HepG2 (cell line): Measurements from ENCODE around the gene RHOD.
A peak's percentile ranks its signal among the peaks of the same experiment; 100 is the strongest.

Experiments
- BRCA1 ChIP-seq: sonication (generic); formaldehyde crosslinking; IDR thresholded peaks from 2 replicates; pipeline ENCODE4 v1.4.0; 2020; ENCODE audit warnings: missing genetic modification reagents
- CREB1 ChIP-seq, 2 experiments: fragments of 450-650 bp in 1 of 2; IDR thresholded peaks; 2 replicates each; pipeline ENCODE4 v1.6.1; 2016 to 2017; ENCODE audit warnings: control low read depth in 1 of 2, mild to moderate bottlenecking in 1 of 2, missing compliant biosample characterization in 1 of 2, missing genetic modification characterization in 1 of 2
- FOXJ3 ChIP-seq: sonication (generic); formaldehyde crosslinking; IDR thresholded peaks from 2 replicates; pipeline ENCODE4 v1.4.0; 2020; ENCODE audit warnings: missing genetic modification reagents, mild to moderate bottlenecking, borderline replicate concordance
- SAP130 ChIP-seq: IDR thresholded peaks from 2 replicates; pipeline ENCODE4 v1.6.1; 2016; ENCODE audit warnings: low read depth
- SETDB1 ChIP-seq: sonication (generic); formaldehyde crosslinking; IDR thresholded peaks from 2 replicates; pipeline ENCODE4 v1.5.1; 2020; ENCODE audit warnings: missing genetic modification reagents, mild to moderate bottlenecking, borderline replicate concordance
- TAF1 ChIP-seq: sonication (generic); formaldehyde crosslinking; IDR thresholded peaks from 2 replicates; pipeline ENCODE4 v1.4.0; 2020; ENCODE audit warnings: missing genetic modification reagents
- ZBTB38 ChIP-seq: sonication (generic); formaldehyde crosslinking; IDR thresholded peaks from 2 replicates; pipeline ENCODE4 v1.5.1; 2020; ENCODE audit warnings: mild to moderate bottlenecking, missing genetic modification reagents
- TF ChIP-seq, protein P1 (sequence below): sonication (generic); formaldehyde crosslinking; IDR thresholded peaks from 2 replicates; pipeline ENCODE4 v1.8.1; 2023; ENCODE audit warnings: missing genetic modification reagents, inconsistent platforms, borderline replicate concordance
- TF ChIP-seq, protein P2 (sequence below): sonication (generic); formaldehyde crosslinking; IDR thresholded peaks from 2 replicates; pipeline ENCODE4 v1.9.0; 2022; ENCODE audit warnings: missing genetic modification reagents, mild to moderate bottlenecking, borderline replicate concordance
- TF ChIP-seq, protein P3 (sequence below): sonication (generic); formaldehyde crosslinking; IDR thresholded peaks from 2 replicates; pipeline ENCODE4 v1.5.0; 2020; ENCODE audit warnings: missing genetic modification reagents

DNA sequence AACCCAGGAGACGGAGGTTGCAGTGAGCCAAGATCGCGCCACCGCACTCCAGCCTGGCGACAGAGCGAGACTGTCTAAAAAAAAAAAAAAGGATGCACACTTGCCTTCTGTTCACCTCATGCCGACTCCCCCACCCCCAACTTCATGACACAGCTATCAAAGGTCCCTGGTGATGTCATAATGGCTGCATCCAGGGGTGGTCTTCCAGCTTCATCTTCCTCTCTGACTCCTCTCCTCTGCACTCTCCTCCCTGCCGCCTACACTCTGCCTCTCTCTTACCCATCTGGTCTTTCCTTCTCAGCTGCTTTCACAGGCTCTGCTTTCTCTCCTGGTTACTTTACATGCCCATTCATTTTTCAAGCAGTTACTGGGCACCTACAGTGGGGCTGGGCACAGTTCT lies 46.0 kb downstream of the RHOD start:
- TF ChIP-seq, protein P1, sequence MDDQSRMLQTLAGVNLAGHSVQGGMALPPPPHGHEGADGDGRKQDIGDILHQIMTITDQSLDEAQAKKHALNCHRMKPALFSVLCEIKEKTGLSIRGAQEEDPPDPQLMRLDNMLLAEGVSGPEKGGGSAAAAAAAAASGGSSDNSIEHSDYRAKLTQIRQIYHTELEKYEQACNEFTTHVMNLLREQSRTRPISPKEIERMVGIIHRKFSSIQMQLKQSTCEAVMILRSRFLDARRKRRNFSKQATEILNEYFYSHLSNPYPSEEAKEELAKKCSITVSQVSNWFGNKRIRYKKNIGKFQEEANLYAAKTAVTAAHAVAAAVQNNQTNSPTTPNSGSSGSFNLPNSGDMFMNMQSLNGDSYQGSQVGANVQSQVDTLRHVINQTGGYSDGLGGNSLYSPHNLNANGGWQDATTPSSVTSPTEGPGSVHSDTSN (CRISPR knock-in tag): no peak
- TF ChIP-seq CREB1 (IDR thresholded peaks at IDR 0.05) (peak; percentile 55; the same call in 1 of the 2 replicates), CREB1 (CRISPR knock-in tag; IDR thresholded peaks at IDR 0.05) (no peak), TAF1 (CRISPR knock-in tag) (no peak), FOXJ3 (no peak), BRCA1 (no peak), SAP130 (CRISPR knock-in tag) (no peak), SETDB1 (CRISPR knock-in tag) (no peak), ZBTB38 (CRISPR knock-in tag) (no peak)
- TF ChIP-seq, protein P2, sequence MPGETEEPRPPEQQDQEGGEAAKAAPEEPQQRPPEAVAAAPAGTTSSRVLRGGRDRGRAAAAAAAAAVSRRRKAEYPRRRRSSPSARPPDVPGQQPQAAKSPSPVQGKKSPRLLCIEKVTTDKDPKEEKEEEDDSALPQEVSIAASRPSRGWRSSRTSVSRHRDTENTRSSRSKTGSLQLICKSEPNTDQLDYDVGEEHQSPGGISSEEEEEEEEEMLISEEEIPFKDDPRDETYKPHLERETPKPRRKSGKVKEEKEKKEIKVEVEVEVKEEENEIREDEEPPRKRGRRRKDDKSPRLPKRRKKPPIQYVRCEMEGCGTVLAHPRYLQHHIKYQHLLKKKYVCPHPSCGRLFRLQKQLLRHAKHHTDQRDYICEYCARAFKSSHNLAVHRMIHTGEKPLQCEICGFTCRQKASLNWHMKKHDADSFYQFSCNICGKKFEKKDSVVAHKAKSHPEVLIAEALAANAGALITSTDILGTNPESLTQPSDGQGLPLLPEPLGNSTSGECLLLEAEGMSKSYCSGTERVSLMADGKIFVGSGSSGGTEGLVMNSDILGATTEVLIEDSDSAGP: no peak
- TF ChIP-seq, protein P3, sequence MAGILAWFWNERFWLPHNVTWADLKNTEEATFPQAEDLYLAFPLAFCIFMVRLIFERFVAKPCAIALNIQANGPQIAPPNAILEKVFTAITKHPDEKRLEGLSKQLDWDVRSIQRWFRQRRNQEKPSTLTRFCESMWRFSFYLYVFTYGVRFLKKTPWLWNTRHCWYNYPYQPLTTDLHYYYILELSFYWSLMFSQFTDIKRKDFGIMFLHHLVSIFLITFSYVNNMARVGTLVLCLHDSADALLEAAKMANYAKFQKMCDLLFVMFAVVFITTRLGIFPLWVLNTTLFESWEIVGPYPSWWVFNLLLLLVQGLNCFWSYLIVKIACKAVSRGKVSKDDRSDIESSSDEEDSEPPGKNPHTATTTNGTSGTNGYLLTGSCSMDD: no peak
